OCI-LY3 (cell line): Measurements from ENCODE around the gene TCF4.
A peak's percentile ranks its signal among the peaks of the same experiment; 100 is the strongest.

Experiments used
- H2AFZ ChIP-seq: fragments of 200-600, 300-600 bp; shearing (Covaris generic); 2 replicates; pipeline ENCODE4 v1.6.0; 2014; ENCODE audit warnings: antibody characterized with exemption, low read depth, low read length
- H3K27ac ChIP-seq: fragments of 200-600, 300-600 bp; sonication (generic); 2 replicates; pipeline ENCODE4 v1.5.1; 2014; ENCODE audit warnings: mild to moderate bottlenecking, low read length, moderate library complexity, mixed read lengths
- H3K27me3 ChIP-seq: fragments of 200-600, 300-600 bp; sonication (generic); 2 replicates; pipeline ENCODE4 v1.6.1; 2014; ENCODE audit warnings: low read depth, low read length, mixed read lengths
- H3K36me3 ChIP-seq: fragments of 200-600, 300-600 bp; sonication (generic); replicated peaks from 2 replicates; pipeline ENCODE3; 2014; ENCODE audit warnings: low read depth, low read length, mixed read lengths
- H3K4me1 ChIP-seq: fragments of 300-600, 200-600 bp; sonication (generic); 2 replicates; pipeline ENCODE4 v1.6.1; 2014; ENCODE audit warnings: low read length, mixed read lengths
- H3K4me2 ChIP-seq: fragments of 200-600, 300-600 bp; sonication (generic); 2 replicates; pipeline ENCODE4 v1.6.1; 2014; ENCODE audit warnings: low read length, mixed read lengths
- H3K4me3 ChIP-seq: fragments of 300-600, 200-600 bp; sonication (generic); 2 replicates; pipeline ENCODE4 v1.5.1; 2014; ENCODE audit warnings: antibody characterized with exemption, mild to moderate bottlenecking, low read length, moderate library complexity
- H3K79me2 ChIP-seq: fragments of 300-600, 200-600 bp; shearing (Covaris generic); 2 replicates; pipeline ENCODE4 v1.6.1; 2014; ENCODE audit warnings: mild to moderate bottlenecking, low read length, mixed read lengths
- H3K9ac ChIP-seq: fragments of 300-600, 200-600 bp; shearing (Covaris generic); 2 replicates; pipeline ENCODE4 v1.6.0; 2014; ENCODE audit warnings: mild to moderate bottlenecking, low read length, moderate library complexity
- H3K9me3 ChIP-seq: fragments of 200-600, 300-600 bp; shearing (Covaris generic); 2 replicates; pipeline ENCODE4 v1.6.1; 2014; ENCODE audit warnings: low read length, mixed read lengths; ENCODE audit not compliant: insufficient read depth
- H4K20me1 ChIP-seq: fragments of 200-600, 300-600 bp; sonication (generic); 2 replicates; pipeline ENCODE4 v1.6.1; 2016; ENCODE audit warnings: low read length, mixed read lengths; ENCODE audit not compliant: insufficient read depth
- EZH2phosphoT487 ChIP-seq: fragments of 200-600 bp; shearing (Covaris generic); IDR thresholded peaks from 2 replicates; pipeline ENCODE4 v1.6.1; 2018; ENCODE audit warnings: antibody characterized with exemption, mixed run types, low read depth
- TF ChIP-seq, protein P1 (sequence below): fragments of 200-600, 300-600 bp; sonication (generic); IDR thresholded peaks from 2 replicates; pipeline ENCODE4 v1.5.1; 2014; ENCODE audit warnings: antibody characterized with exemption, low read length, low read depth

The TCF4 gene

DNA sequence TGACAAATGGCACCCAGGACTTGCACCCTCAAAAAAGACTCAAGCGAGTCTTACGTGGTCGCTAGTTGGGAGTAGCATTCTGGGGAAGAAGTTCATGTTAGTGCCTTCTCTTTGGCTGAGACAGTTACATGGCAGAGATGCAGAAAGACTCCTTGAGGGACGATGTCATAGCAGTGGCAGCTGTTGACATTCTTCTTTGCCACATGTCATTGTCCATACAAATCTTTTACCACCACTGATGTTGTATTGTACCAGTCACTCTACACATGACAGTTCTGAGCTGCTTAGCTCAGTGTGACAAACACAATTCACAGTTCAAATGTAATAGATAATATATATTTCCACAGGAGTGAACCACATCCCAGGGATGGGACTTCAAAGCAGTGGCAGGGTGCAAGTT is 197.1 kb downstream of the TCF4 start:
- Histone ChIP-seq H3K4me2 (no peak overlapping the region), H4K20me1 (peaks cover 94% of the 10 kb centered on the region), H3K4me1 (peaks cover 35% of the 10 kb centered on the region), H3K9ac (no peak overlapping the region), H3K27ac (no peak overlapping the region), H3K4me3 (no peak overlapping the region), H3K79me2 (peaks cover 100% of the 10 kb centered on the region), H3K36me3 (peaks cover 71% of the 10 kb centered on the region), H3K9me3 (no peaks in the 10 kb centered on the region), H2AFZ (no peak overlapping the region), H3K27me3 (no peaks in the 10 kb centered on the region)
- TF ChIP-seq EZH2phosphoT487: no peak
- TF ChIP-seq, protein P1, sequence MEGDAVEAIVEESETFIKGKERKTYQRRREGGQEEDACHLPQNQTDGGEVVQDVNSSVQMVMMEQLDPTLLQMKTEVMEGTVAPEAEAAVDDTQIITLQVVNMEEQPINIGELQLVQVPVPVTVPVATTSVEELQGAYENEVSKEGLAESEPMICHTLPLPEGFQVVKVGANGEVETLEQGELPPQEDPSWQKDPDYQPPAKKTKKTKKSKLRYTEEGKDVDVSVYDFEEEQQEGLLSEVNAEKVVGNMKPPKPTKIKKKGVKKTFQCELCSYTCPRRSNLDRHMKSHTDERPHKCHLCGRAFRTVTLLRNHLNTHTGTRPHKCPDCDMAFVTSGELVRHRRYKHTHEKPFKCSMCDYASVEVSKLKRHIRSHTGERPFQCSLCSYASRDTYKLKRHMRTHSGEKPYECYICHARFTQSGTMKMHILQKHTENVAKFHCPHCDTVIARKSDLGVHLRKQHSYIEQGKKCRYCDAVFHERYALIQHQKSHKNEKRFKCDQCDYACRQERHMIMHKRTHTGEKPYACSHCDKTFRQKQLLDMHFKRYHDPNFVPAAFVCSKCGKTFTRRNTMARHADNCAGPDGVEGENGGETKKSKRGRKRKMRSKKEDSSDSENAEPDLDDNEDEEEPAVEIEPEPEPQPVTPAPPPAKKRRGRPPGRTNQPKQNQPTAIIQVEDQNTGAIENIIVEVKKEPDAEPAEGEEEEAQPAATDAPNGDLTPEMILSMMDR: no peak

DNA sequence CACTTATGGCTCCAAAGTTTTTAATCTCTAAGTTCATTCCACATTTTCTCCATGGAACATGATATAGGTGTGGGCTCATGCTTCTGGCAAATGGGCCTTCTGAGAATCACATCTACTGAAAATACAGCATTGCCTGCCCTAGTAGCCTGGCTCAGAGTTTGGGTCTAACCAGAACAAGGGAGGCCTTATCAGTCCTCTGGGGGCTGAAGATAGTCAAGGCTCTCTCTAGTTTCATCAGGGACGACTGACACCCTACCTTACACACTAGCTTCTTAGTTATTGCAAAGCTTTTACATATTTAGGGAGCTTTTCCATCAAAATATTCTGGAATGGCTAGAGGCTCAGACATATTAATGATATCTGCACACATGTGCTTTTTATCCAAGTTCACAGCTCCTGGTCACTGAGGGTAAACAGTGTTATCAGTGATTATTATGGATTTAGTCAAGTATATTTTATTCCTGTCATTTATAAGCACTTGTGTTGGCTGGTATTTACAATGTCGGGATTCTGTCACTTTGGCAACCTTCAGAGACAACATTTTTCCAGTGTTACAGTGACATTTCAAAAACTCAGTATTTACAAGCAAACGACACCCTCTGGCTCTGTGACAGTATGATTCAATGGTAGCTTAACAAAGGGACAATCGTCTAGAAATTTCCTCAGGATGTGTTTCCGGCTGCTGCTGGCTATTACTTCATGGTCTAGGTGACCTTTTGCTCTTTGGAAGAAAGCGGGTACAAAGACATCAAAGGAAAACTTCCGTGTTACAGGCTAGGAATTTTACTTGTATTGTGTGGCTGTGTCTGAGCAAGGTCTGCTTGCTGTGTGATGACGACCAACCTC is 200.6 kb downstream of the TCF4 start:
- H3K27me3 ChIP-seq: no peaks in the 10 kb centered on the region
- H3K4me1 ChIP-seq: peaks cover 71% of the 10 kb centered on the region
- peaks cover 68% of the 10 kb centered on the region for H3K36me3 ChIP-seq
- H3K4me3 ChIP-seq: no peak overlapping the region
- H2AFZ ChIP-seq: no peak overlapping the region
- H3K9ac ChIP-seq: no peak overlapping the region
- H4K20me1 ChIP-seq: peaks cover 92% of the 10 kb centered on the region
- peaks cover 100% of the 10 kb centered on the region for H3K79me2 ChIP-seq
- H3K9me3 ChIP-seq: peaks cover 9% of the 10 kb centered on the region; the same call in 1 of the 2 replicates
- TF ChIP-seq, protein P1: no peak
- no peak for TF ChIP-seq EZH2phosphoT487
- peak overlapping the region; percentile 82 for H3K4me2 ChIP-seq
- peak overlapping the region; percentile 91 for H3K27ac ChIP-seq

DNA sequence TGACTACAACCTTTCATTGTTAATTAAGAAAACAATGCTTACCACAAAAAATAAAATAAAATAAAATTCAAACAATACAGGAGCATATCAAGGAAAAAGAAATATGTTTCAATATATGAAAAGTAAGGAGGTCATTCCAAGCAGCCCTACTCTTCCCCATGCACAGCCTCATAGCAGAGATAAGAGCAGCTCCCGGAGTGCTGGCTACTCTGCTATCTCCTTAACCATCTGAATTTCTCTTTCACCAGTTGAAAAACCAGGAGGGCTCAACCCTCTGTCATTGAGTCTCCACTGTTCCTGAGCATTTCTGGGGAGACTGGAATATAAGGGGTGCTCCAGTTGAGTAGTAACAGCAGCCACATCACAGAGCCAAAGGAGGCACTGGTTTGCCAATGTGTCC is 201.4 kb downstream of the TCF4 start:
- TF ChIP-seq EZH2phosphoT487: no peak
- TF ChIP-seq, protein P1: no peak
- H4K20me1 ChIP-seq: peaks cover 95% of the 10 kb centered on the region
- H3K4me2 ChIP-seq: peak overlapping the region; percentile 82
- no peaks in the 10 kb centered on the region for H3K27me3 ChIP-seq
- H3K79me2 ChIP-seq: peaks cover 100% of the 10 kb centered on the region
- no peak overlapping the region for H3K9ac ChIP-seq
- peak overlapping the region; percentile 91 for H3K27ac ChIP-seq
- no peak overlapping the region for H3K4me3 ChIP-seq
- peaks cover 79% of the 10 kb centered on the region for H3K4me1 ChIP-seq
- H3K36me3 ChIP-seq: peaks cover 74% of the 10 kb centered on the region
- H2AFZ ChIP-seq: no peak overlapping the region
- peaks cover 9% of the 10 kb centered on the region; the same call in 1 of the 2 replicates for H3K9me3 ChIP-seq

DNA sequence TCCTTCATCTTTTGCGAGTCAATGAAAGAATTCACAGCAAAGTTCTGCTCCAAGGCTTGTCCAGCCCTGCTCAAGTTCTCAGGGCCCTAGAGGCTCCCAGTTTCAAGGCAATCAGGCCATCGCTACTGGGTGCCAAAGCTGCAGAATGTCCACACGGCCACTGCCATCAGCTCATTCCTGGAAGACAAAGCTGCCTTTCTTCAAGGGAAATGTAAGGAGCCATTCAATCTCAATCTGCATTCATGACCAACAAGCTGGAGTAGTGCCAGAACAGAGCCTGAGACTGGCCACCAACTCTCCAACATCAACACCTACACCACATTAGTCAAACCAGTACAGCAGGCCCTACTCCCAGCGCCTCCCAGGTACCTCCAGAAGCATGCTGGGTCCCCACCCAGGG is 202.2 kb downstream of the TCF4 start:
- Histone ChIP-seq H3K36me3 (peaks cover 77% of the 10 kb centered on the region), H3K27me3 (no peaks in the 10 kb centered on the region), H3K79me2 (peaks cover 100% of the 10 kb centered on the region), H3K4me2 (peak overlapping the region; percentile 82), H2AFZ (no peak overlapping the region), H3K9ac (peak overlapping the region; percentile 72; the same call in 1 of the 2 replicates), H4K20me1 (peaks cover 96% of the 10 kb centered on the region), H3K9me3 (peaks cover 9% of the 10 kb centered on the region; the same call in 1 of the 2 replicates), H3K4me1 (peaks cover 87% of the 10 kb centered on the region), H3K27ac (peak overlapping the region; percentile 91), H3K4me3 (peak overlapping the region; percentile 61)
- TF ChIP-seq EZH2phosphoT487: no peak
- TF ChIP-seq, protein P1: no peak
